Measurements from ENCODE around the gene GUCY2C.

Gene GUCY2C

DNA sequence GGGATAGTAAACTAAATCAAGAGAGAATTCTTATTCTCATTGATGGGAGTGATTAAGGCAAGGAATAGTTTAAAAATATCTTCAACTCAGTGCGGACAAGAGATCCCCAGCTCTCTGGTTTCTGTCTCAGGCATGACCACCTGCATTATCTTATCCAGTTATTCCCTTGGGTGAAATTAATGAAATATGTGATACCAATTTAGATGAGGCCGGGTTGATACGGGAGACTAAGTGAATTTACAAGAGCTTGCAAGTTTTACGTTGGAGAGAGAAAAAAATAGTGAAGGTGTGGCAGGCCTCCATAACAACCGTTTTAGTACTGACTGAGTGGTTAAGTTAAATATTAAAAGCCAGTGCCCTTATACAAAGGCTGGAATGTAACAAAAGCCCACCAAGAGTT, 67.6 kb downstream of the GUCY2C start:
- DNase-seq = no peak

DNA sequence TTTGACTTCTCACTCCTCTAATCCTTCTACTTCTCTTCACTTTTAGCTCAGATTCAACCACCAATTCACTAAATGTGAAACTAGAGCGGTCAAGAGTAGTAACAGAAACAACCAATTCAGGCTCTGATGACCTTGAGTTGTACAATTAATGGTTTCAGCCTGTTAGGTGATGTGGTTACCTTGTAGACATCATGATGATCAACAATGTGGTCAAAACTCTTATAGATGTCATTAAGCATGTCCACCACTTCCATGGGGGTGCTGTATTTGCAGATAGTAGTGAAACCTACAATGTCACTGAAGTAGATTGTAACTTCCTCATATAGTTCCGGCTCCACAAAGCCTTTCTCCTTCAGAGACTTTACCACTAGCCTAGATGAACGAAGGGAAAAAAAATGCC, 74.6 kb downstream of the GUCY2C start:
- no peak for DNase-seq

DNA sequence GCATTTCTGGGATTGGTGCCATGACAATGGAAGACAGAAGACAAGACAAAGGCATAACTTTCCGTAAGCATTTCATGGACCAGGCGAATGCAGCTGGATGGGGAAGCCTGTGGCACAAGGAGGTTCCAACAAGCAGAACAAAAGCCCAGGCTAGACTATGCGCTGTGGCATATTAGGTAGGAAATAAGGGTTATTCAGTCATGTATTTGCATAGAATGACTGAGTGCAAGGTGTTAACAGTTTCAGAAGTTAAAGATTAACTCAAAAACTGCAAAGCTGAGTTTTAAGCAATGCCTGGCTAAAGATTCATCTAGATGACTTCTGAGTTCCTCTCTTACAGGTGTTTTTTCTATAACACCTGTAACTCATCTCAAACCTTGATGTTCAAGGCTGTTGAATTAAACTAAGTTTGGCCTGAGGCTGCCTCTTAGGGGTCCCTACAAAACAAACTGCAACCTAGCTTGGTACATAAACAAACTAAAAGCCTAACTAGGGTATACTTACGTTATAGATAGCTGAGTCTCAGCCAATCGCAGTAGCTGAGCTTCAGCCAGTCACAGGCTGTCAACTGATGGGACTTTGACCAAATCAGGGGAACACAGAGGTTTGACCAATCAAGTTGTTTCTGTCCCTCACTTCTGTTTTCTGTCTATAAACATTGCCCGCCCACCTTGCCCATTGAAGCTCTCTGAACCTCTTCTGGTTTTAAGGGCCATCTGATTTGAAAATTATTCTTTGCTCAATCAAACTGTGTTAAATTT, 76.5 kb downstream of the GUCY2C start:
- no peak for DNase-seq

DNA sequence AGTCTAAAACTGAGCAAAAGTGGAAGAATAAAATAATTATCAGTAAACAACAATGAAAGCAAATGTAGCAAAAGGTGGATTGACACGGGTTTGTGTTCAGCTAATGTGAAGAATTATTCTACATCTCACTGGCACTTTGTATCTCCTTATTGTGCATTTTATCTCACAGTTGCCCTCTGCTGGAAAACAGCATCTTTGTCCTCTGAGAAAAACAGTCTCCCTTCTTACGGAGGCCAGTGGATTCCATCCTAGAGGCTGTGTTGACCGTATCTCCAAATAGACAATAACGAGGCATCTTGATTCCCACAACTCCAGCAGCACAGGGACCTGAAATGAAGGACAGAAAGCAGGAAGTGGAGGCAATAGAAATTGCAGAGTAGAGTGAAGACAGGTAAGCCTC, 77.4 kb downstream of the GUCY2C start:
- peak in 2 of 56 donors; percentile 1 to 29 for DNase-seq

DNA sequence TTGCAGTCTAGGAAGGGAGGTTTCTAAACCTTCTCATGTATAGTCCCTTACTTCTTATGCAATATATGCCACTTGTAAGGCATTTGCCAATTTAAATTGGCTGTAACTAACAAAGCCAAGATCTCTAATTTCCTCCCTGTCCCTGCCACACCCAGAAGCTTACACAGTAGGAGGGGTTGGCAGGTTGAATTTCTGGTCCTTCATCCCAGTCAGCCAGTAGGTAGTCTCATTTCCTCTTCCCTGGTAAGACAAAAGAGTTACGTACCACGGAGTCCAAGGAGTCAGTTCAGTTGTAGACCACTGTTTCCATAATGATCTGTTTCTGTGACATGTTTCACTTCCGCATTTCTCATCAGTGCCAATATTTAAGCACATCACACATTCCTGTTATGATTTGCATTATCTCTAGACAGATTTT, 81.7 kb downstream of the GUCY2C start:
- DNase-seq = no peak

DNA sequence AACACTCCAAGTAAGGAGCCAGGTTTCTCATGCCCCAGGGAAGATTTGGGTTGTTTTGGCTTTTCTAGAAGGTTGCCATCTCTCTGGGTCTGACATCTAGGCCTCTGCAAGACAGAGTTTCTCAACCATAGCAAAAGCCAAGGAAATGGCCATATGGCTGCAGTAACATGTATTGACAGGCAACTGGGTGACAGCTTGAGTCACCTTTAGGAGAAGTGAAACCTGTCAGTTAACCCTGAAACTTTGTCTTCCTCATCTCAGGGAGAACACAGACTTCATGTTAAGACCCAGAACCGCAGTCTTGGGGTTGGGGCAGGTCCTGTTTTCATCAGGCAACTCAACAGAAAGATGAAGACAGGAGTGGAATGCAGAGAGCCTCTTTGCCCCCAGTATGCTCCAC, 82.7 kb downstream of the GUCY2C start:
- DNase-seq = no peak

DNA sequence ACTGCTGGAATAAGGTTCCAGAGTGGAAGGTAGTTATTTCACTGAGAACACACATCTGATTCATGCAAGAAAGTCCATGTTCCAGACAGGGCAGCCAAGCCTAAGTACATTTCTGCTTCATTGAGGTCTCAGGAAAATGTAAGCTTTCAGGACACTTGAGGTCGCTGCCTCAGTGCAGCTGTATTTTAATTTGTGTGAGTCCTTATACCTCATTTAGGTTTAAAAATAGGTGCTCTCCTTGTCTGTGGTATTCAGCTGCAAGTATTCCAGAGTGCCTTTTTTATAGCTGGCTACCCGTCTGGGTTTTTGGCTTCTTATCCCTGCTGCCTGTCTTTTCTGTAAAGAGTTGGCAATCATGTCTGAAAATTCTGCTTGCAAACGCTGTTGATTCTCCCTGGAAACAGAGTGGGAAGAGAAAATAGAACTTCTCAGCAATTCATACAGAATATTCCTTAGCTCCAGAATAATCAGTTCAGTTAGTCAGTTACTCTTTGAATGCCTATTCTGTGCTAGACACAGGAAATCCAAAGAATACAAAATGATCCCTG, 83.4 kb downstream of the GUCY2C start:
- DNase-seq = peak in 3 of 56 donors; percentile 2 to 6 (median 3)

DNA sequence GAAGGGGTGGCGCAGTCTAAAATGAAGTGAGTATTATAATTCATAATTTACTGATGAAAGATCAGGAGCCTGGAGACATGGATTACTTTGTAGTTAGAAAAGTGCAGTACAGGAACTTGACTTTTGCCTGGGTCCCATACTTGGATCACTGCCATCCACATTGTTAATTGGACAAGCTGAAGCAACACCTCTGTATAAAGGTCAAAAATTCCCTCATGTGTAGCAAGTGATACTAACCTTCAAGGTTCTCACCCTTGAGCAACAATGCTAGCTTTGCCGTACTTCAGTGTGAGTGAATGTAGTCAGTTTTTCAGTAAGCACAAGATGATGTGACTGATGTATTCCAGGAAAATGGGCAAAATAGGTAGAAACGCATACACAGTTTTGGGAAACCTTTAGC, 84.1 kb downstream of the GUCY2C start:
- DNase-seq = no peak

DNA sequence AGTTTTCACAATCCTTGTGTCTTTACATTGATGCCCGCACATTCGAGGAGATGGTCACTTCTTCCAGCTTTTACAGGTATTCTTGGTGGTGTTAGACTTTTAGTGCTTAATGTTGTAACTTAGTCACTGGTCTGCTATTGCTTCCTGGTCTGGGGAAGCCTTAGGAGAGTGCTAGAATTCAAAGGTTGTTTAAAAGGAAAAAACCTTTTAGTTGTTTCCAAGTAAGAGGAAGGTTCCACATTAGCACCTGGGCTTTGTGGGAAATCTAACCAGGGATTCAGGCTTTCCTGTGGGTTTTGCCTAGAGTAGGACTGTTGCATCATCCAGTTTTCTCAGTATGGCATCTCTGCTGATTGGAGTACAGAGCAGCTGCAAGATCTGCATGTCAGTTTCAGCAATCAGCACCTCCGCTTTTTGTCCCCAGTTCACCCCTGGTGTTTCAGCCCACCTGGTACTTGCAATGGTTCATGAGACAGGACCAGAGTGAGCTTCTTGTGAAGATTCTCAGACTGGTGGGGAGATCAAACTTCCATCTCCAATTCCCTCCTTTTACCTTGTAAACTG, 84.7 kb downstream of the GUCY2C start:
- DNase-seq = no peak

DNA sequence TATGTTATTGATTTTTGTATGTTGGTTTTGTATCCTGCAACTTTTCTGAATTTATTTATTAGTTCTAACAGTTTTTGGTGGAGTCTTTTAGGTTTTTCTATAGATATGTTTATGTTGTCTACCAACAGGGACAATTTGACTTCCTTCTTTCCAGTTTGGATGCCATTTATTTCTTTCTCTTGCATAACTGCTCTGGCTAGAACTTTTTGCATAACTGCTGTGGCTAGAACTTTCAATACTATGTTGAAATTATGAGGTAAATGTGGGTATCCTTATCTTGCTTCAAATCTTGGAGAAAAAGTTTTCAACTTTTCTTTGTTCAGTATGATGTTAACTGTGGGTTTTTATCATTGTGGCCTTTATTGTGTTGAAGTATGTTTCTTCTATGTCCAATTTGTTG, 88.8 kb downstream of the GUCY2C start:
- no peak for DNase-seq

DNA sequence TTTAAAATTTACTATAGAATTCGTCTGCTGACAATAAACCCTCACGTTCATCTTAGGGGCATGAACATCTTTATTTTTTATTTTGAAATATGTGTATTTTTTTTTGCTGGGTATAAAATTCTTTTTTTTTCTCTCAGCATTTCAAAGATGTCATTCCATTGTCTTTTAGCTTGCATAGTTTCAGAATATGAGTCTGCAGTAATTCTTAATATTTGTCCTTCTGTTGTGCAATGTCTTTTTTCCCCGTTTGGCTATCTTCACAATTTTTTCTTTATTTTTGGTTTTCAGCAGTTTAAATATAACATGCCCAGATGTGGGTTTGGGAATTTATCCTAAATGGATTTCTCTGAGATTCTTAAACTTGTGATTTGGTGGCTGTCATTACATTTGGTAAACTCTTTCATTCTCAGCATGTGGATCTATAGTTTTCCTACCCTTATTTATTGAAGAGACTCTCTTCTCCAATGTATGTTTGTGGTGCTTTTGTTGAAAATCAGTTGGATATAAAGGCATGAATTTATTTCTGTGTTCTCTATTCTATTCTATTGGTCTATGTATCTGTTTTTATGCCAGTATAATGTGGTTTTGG, 90.9 kb downstream of the GUCY2C start:
- DNase-seq = no peak

DNA sequence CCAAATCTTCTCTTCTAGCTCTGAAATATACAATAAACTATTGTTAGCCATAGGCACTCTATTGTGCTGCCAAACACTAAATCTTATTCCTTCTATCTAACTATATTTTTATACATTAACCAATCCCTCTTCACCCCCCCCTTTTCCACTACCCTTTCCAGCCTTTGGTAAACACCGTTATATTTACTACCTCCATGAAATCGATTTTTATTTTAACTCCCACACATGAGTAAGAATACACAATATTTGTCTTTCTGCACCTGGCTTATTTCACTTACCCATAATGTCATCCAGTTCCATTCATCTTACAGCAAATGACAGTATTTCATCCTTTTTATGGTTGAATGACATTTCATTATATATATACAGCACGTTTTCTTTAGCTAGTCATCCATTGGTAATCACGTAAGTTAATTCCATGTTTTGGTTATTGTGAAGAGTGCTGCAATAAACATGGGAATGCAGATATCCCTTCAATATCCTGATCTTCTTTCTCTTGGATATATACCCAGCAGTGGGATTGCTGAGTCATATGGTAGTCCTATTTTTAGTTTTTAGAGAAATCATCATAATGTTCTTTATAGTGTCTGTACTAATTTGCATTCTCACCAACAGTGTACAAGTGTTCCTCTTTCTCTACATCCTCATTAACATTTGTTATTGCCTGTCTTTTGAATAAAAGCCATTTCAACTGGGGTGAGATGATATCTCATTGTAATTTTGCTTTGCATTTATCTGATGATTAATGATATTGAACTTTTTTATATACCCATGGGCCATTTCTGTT, 94.5 kb downstream of the GUCY2C start:
- DNase-seq = no peak

DNA sequence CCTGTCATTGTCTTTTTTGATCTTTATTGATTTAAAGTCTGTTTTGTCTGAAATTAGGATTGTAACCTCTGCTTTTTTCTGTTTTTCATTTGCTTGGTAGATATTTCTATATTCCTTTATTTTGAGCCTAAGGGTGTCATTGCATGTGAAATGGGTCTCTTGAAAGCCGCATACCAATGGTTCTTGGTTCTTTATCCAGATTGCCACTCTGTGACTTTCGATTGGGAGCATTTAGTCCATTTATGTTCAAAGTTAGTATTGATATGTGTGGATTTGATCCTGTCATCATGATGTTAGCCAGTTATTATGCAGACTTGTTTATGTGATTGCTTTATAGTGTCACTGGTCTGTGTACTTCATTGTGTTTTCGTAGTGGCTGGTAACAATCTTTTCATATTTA, 98.9 kb downstream of the GUCY2C start:
- DNase-seq = no peak

DNA sequence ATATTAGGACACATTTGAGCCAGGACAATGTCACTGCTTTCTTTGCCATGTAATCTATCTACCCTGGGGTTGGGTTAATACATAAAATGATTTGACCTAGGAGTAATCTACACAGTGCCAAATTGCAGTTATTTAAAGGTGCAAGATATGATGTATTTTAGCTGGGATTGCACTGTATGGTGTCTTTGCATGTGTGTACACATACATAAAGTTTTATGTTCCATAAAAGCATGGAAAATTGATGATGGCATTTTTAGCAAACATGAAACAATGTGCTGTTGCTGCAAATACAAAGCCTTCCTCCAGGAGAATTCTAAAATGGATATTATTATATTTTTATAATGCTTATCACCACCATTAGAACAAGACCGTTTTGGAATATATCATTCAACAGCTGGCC, 104.7 kb downstream of the GUCY2C start:
- no peak for DNase-seq

DNA sequence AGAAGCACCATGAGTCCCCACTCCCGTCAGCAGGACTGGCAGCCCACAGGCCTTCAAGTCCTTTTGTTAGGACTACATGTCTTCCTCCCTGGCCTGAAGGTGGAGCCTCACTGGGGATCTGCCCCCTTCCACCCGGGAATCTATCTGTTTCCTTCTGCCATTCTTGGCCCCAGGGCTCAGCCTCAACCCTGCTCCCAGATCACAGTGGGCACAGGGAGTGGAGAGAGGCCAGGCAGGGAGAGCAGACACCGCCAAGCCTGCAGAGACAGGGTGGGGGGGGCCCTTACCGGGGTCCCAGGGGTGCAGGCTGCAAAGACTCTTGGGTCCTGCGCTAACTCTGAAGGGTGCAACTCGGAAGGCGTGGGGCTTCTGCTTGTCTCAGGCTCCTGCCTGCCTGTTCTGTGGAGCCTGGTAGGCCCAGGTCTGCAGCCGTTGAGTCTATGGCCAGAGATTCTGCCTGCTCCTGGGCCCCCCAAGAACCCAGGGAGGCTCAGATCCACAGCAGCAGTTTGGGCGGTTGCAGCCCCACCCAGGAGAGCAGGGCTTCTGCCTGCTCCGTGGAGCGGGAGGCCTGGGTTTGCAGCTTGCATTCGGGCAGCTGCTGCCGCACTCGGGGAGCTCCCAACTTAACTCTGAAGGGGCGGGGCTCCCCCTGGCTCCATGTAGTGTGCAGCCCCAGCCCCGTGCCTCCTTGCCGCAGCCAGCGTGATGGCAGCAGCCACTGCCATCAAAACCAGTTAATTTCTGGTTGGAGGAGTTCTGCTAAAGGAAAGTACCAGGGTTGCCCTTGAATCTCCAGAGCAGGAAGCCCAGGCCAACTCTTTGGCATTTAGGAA, 107.0 kb downstream of the GUCY2C start:
- no peak for DNase-seq

DNA sequence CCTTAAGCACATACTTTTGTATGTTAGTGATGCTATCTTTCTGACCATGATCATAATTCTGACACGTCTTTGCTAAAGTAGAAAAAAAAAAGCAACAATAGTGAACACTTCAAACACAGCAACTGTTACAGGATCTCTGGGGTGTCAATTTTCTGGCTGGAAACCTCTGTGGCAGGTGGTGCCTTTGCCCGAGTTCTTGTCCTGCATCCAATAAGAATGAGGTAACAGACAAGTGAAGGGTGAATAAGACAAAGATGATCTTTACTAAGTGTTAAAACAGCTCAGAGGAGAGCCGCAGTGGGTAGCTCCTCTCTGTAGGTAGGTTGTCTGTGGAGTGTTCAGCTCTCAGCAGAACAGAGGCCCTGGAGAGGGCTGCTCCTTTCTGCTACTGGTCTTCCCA, 107.8 kb downstream of the GUCY2C start:
- DNase-seq = no peak

DNA sequence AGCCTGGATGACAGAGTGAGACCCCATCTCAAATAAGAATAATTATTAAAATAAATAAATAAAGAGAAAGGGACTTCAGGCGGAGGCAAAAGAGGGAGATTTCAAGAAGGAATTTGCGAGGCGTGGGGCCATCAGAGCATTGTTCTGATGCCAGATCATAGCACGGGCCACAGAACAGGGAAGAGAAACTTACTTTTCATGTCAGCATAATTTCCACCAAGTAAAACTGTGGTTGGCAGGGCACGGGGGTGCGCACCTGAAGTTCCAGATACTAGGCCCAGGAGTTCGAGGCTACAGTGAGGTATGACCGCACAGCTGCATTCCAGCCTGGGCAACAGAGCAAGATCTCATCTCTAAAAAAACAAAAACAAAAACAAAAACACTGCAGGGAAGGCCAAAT, 117.8 kb downstream of the GUCY2C start:
- DNase-seq = no peak

DNA sequence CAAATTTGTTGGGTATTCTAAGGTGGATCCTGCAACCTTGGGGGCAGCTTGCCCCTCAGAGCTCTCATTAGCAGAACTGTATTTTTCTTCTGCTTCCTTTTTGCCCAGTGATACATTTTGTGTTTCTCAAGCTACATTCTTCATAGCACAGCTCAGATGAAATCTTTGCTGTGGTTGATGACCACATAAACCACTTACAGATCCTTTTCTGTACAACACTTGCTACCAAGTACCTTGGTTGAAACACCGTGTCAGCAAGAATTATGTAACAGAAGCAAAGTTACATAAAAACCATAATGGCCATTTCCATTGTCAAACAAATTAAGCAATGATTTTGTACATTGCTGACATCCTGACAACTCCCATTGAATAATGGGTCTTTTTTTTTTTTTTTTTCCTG, 119.1 kb downstream of the GUCY2C start:
- no peak for DNase-seq

DNA sequence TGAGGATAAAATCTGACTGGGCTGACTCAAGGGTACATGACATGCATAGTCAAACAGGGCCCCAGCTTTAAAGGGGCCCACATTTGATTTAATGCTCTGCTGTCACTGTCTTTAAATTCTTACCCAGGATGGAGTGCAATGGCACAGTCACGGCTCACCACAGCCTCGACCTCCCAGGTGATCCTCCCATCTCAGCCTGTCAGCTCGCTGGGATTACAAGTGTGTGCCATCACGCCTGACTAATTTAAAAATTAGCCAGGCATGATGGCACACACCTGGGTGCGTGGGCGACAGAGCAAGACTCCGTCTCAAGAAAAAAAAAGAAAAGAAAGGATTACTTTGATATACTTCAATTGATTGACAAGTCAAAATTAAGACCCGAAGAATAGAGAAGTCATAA, 119.5 kb downstream of the GUCY2C start:
- DNase-seq = no peak

DNA sequence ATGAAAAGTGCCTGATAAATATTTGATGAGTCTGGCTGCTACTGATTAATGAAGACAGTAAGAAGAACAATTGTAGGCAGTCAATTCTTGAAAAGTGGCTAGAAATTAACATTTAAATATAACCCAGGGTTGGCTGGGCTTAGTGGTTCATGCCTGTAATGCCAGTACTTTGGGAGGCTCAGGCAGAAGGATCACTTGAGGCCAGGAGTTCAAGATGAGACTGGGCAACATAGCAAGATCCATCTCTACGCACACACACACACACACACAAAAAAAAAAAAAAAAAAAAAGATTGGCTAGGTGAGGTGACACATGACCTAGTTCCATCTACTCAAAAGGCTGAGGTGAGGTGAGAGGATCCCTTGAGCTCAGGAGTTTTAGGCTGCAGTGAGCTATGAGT, 120.8 kb downstream of the GUCY2C start:
- no peak for DNase-seq

DNA sequence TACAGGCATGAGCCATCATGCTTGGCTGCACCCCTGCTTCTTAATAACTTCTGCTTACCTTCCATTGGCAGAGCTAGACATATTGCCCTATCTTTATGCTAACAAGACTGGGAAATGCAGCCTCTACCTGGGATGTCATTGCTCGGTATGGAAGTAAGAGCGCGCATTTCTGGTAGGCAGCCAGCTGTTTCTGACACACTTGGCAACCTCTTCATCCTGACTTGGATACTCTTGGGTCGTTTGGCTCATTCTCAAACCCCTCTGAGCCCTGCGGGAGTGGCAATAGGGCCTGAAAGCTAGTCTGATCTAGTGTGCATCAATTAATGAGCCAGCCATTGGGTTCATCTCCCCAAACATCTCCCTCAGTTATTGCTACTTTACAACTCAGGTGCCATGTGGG, 123.3 kb downstream of the GUCY2C start:
- no peak for DNase-seq
